Kasumi-1 (cell line): Measurements from ENCODE around the gene WDR76.
"Not testable (repeated sequence)": the region's sequence is repeated elsewhere in the genome, so short reads cannot be mapped to it uniquely, and the experiment has no call there.

Experiments used
- DNase-seq, 2 experiments: peaks; one replicate each; lab custom pipeline; 2025; lab: John Stamatoyannopoulos, UW

Gene WDR76

GRCh38 chr15:43821505-43821904, 5.3 kb upstream of the WDR76 start:
- DNase-seq, result no peak

GRCh38 chr15:43824302-43825246, 2.2 kb upstream of the WDR76 start, which contains the start of gene MFAP1:
MFAP1 (minus strand) TSS chr15:43824690; CDS start chr15:43824569, 121 bp downstream.
- peak; percentile 90 to 92 for DNase-seq

- not testable (repeated sequence) for DNase-seq
Observed at GRCh38 chr15:43825305-43825704, 1.5 kb upstream of the WDR76 start.

DNA sequence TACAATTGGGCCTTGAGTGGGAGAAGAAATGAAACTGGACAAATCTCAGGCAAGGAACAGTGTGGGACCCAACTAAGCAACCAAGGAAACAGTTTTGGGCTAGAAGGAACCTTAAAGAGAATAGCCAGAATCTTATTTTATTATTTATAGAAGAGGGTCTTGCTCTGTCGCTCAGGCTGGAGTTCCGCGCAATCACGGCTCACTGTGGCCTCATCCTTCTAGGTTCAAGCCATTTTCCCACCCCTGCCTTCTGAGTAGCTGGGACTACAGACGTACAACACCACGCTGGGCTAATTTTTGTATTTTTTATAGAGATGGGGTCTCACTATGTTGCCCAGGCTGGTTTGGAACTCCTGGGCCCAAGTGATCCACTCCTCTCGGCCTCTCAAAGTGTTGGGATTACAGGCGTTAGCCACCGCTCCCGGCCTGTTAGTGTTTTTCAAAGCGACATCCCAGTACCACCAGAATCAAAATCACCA, 734 bp upstream of the WDR76 start:
- DNase-seq, result no peak

GRCh38 chr15:43828061-43828657, 1.4 kb downstream of the WDR76 start:
- DNase-seq, result no peak

GRCh38 chr15:43829951-43830540, 3.2 kb downstream of the WDR76 start:
- not testable (repeated sequence) for DNase-seq

GRCh38 chr15:43830691-43831275, 4.0 kb downstream of the WDR76 start:
- DNase-seq, result not testable (repeated sequence)

GRCh38 chr15:43831519-43832052, 4.8 kb downstream of the WDR76 start:
- not testable (repeated sequence) for DNase-seq

DNA sequence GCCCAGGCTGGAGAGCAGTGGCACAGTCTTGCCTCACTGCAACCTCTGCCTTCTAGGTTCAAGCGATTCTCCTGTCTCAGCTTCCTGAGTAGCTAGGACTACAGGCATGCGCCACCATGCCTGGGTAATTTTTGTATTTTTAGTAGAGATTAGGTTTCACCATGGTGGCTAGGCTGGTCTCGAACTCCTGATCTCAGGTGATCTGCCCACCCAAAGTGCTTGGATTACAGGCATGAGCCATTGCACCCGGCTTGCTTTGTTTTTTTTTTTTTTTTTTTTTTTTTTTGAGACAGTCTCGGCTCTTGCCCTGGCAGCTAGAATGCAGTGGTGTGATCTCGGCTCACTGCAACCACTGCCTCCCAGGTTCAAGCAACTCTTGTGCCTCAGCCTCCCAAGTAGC, 5.7 kb downstream of the WDR76 start:
- DNase-seq, result not testable (repeated sequence)

DNA sequence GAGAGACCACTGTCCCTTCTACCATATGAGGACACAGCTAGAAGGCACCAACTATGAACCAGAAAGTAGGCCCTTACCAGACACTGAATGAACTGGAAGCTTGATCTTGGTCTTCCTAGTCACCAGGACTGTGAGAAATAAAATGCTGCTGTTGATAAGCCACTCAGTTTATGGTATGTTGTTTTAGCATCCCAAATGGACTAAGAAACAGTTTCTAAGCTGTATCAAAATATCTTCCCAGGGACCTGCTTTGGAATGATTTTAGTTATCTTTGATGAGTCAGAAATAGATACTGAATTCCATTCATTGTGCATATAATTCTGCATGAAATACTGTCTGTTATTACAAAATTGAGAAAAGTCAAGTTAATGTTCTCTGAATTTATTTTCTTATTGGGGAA, 18.6 kb downstream of the WDR76 start:
- DNase-seq, result no peak

GRCh38 chr15:43851251-43851650, 24.4 kb downstream of the WDR76 start:
- no peak for DNase-seq

- no peak for DNase-seq
Observed at GRCh38 chr15:43852607-43853006, 25.8 kb downstream of the WDR76 start.

GRCh38 chr15:43854801-43855200, 28.0 kb downstream of the WDR76 start:
- no peak for DNase-seq

DNA sequence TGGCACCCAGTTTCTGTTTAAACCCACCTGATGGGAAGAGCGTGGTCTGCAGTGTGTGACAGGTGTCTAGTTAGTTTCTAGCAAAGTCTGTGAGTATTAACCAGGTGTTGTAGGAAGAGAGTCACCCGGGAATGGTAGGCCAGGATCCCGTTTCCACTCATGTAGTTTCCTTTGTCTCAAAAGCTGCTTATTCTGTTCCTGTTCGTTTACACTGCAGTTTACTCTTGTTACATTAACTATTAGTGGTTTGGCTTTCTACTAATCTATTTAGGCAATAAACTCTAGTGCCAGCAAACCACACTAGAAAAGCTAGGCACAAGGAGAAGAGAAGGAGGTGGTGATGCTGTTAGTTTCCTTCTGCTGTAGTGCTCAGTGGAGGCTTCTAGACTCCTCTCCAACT, 32.7 kb downstream of the WDR76 start:
- DNase-seq, result no peak

DNA sequence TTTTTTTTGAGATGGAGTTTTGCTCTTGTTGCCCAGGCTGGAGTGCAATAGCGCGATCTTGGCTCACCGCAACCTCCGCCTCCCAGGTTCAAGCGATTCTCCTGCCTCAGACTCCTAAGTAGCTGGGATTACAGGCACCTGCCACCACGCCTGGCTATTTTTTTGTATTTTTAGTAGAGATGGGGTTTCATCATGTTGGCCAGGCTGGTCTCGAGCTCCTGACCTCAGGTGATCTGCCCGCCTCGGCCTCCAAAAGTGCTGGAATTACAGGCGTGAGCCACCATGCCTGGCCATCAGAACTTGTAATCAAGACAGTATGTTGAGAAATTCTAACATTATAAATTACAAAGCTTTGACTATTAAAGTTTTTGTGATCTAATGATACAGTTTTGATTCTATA, 39.8 kb downstream of the WDR76 start:
- not testable (repeated sequence) for DNase-seq

- no peak for DNase-seq
Observed at GRCh38 chr15:43867096-43867495, 40.3 kb downstream of the WDR76 start.

GRCh38 chr15:43868406-43868805, 41.6 kb downstream of the WDR76 start:
- DNase-seq, result no peak

DNA sequence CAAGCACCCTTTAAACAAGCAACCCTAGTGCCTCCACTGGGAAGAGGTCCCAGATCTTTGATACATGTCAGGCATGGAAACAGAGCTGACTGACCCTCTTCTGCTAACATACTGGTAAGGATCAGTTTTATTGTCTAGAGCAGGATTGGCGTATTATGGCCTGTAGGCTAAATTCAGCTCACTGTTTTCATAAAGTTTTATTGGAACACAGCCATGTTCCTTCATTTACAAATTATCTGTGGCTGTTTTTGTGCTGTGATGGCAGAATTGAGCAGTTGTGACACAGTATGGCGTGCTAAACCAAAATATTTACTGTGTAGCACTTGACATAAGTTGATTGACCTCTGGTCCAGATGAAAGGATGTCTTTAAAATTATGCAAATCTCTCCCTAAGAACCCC, 45.0 kb downstream of the WDR76 start:
- DNase-seq, result no peak

GRCh38 chr15:43872416-43873020, 45.7 kb downstream of the WDR76 start:
- DNase-seq, result peak; percentile 38 to 68

- no peak for DNase-seq
Observed at GRCh38 chr15:43873651-43874050, 46.8 kb downstream of the WDR76 start.

DNA sequence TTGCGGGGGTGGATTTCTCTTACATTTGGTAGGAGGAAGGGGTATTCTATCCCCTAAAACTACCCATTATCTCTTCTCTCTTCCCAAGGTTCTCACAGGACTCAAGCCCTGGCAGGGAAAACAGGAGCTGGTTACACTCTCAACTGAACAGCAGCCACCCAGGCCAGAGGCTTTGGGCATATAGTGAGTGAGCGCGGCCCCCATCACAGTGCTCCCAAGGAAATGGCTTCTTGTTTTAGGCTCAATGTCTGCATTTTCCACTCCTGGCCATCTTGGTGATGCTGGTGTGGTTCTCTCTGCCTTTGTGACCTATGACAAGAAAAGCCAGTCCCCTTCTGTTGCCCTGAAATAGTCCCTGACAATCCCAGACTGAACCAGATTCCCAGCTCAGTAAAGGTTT, 50.1 kb downstream of the WDR76 start:
- DNase-seq, result no peak

DNA sequence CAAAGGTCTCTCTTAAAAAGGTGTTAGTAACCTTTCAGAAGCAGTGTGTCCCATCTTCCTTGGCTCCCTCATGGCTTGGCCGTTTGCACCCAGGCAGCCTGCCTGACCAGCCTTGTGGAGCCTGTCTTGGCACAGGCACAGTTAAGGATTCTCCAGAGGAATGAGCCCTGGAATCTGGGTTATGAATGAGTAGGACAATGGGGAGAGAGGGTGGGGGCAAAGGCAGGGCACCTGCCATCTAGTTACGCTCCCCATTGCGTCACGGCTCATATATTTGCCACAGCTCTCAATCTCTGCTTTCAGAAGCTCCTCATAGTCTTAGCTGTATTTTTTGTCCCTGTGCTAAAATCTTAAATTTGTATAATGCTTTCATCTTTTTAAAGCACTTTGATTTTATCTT, 50.6 kb downstream of the WDR76 start:
- DNase-seq, result no peak
